ENCODE measurements around the gene SDK1. TPM values are rescaled to one million over a fixed set of nuclear protein-coding genes. Genes with fewer than 3 reads are reported as not detected.

Gene SDK1
- polyA plus RNA-seq, 1 donor from 2014 or later: not detected

DNA sequence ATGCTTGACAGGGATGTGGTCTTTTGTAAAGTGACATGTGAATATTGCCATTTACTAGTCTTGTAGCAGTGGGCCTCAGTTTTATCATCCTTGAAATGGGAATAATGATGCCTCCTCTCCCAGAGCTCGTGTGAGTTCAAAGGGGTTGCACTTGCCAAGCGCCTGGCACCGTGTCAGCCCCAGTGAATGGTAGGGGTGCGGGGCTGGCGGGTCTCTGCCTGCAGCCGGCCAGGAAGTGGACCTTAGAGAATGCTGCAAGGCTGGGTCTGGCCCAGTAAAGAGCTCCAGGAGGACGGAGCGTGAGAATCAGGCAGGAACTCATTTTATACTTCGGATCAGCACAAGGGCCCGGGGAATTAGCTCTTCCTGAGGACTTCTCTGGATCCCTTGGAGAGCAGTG lies 856.6 kb downstream of the SDK1 start:
- H3K4me3 Mint-ChIP-seq: no peak overlapping the region
- H3K4me1 Mint-ChIP-seq: no peaks in the 10 kb centered on the region
- no peak overlapping the region for H3K27ac Mint-ChIP-seq
- peaks cover 2% of the 10 kb centered on the region for H3K27me3 Mint-ChIP-seq
- no peaks in the 10 kb centered on the region for H3K36me3 Mint-ChIP-seq
- peaks cover 0 to 5% (median 5%) of the 10 kb centered on the region in 3 donors for H3K9me3 Mint-ChIP-seq

DNA sequence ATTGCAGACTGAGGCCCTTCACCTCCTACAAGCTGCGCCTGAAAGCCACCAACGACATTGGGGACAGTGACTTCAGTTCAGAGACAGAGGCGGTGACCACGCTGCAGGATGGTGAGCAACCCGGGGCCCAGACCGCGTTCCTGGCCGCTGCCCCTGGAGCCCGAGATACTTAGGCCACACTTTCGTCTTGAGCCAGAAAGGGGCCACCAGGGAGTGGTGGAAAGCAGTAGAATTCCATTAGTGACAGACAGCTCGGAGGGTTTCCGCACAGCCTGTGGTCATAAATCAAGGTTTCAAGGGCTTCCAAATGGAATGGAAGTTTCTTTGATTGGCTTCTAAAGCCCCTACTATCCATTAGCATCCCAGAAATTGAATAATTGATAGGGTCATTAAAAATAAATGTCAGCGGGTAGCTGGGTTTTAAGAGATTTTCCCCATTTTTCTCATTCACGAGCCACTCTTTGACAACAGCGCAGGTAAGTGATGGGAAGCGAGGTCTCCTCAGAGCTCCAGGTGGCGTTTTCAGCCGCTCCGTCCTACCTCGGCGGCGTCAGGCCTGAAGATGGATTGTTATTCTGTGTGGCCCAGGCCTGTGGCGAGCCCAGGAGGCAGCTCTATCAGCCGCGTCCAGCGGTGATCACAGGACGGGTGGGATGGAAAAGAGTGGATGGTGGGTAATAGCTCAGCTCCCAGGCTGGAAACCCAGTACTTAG lies 857.5 kb downstream of the SDK1 start:
- no peak overlapping the region for H3K27ac Mint-ChIP-seq

DNA sequence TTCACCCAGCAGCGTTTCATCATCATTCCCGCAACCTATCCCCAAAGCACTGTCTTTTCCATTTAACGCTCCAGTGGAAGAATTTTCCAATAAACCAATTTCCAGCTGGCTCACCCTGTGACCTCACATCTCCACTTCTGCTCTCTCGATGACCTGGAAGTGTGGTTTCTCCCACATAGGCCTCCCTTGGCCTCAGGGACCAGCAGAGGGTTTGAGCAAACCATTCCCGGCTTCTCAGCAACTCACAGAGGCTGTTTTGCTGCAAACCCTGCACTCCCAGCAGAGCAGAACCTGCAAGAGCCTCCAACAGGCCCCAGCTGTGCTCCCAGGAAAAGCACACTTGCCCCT lies 858.1 kb downstream of the SDK1 start:
- H3K27ac Mint-ChIP-seq: no peak overlapping the region
- no peaks in the 10 kb centered on the region for H3K27me3 Mint-ChIP-seq
- H3K4me1 Mint-ChIP-seq: no peaks in the 10 kb centered on the region
- H3K36me3 Mint-ChIP-seq: no peaks in the 10 kb centered on the region
- no peak overlapping the region for H3K4me3 Mint-ChIP-seq
- peaks cover 0 to 5% (median 5%) of the 10 kb centered on the region in 3 donors for H3K9me3 Mint-ChIP-seq

More for the DNA sequence above, 857.5 kb downstream of the SDK1 start:
- H3K4me1 Mint-ChIP-seq: no peaks in the 10 kb centered on the region
- no peaks in the 10 kb centered on the region for H3K27me3 Mint-ChIP-seq
- peaks cover 0 to 5% (median 5%) of the 10 kb centered on the region in 3 donors for H3K9me3 Mint-ChIP-seq
- H3K36me3 Mint-ChIP-seq: no peaks in the 10 kb centered on the region
- no peak overlapping the region for H3K4me3 Mint-ChIP-seq

DNA sequence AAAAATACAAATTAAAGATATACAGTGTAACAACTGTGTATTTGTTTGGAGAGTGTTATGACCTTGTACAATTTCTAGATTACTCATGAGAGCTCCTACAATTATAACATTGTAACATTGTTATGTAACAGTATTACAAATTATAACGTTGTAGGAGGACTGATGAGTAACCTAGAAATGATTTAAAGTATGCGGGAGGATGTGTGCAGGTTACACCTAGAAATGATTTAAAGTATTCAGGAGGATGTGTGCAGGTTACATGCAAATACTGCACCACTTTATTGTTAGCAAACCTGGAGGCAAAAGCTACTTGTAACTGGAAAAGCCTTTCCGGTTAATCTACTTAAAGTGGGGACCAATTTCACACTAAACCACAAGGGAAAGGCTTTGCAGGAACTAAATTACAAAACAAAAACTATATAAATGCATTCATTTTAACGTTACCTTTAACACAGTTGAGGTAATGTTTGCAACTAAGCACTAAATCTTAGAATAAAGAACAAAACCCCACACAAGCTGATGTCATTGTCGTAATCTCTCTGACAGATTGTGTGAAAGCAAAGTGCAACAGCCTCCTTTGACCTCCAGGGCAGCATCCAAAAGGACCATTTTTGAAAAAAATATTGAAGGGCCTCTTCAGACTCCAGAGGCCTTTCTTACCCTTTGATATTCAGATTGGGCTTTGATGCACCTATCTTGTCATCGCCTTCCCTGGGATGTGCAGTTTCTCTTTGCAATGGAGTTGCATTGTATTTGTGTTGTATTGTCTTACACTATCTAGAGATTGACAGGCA lies 858.9 kb downstream of the SDK1 start:
- Mint-ChIP-seq H3K27ac (no peak overlapping the region), H3K27me3 (no peaks in the 10 kb centered on the region), H3K36me3 (no peaks in the 10 kb centered on the region), H3K9me3 (peaks cover 0 to 5% (median 5%) of the 10 kb centered on the region in 3 donors), H3K4me1 (no peaks in the 10 kb centered on the region), H3K4me3 (no peak overlapping the region)

DNA sequence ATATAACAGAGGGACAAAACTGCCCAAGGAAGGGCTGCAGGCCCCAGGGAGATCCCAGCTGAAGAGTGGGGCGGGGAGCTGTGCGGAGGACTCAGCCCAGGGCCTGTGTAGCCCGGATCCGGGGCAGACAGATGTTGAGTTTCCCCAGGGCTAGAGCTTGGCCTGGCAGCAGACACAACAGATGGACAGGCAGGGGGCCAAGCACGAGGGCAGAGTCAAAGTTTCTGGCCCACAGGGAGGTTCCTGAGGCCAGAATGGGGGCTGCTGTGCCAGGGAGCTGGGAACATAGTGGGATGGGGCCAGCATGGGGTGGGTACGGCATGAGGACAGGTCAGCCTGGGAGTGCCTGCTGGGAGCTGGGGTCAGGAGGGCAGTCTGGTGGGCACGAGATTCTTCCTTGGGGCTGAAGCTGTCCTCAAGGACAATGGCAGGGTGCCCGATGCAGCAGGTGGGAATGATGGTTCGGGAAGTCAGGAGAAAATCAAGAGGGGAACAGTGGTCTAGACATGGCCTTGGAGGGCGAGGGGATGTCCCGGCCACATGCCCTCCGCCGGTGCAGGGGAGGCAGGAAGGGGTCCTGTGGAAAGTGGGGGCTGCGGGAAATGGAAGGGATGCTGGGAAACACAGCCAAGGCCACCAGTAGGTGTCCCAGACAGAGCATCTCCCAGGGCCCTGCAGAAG lies 862.0 kb downstream of the SDK1 start:
- H3K4me1 Mint-ChIP-seq: no peaks in the 10 kb centered on the region
- H3K4me3 Mint-ChIP-seq: no peak overlapping the region
- peaks cover 0 to 5% (median 5%) of the 10 kb centered on the region in 3 donors for H3K9me3 Mint-ChIP-seq
- no peaks in the 10 kb centered on the region for H3K36me3 Mint-ChIP-seq
- no peak overlapping the region for H3K27ac Mint-ChIP-seq
- H3K27me3 Mint-ChIP-seq: no peaks in the 10 kb centered on the region

DNA sequence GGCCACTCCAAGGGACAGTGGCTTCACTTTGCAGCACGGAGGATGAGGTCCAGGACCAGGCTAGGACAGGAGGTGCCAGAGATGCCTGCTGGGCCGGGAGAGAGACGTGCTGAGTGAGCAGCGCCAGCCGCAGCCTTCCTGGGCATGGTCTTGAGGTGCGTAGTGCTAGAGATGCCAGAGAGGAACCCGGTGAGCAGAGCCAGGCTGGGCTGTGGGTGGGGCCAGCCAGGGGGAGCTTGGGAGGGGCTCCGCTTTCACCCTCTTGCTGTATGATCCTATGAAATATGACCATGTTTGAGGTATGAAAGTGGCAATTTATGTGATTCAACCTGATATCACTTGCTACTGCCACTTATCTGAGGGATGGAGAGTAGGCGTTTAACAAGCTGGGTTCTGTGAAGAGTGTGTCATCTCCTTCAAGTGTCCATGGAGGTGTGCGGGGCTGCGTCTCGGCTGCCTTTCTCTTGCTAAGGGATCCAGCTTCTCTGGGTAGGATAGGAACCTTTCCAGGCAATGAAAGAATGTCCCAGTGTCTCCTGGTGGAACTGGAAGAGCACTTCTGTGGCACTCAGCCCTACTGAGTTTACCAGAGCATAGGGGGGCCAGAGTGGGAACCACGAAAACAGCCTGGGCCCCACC lies 862.6 kb downstream of the SDK1 start:
- H3K4me3 Mint-ChIP-seq: peak overlapping the region in 1 of 4 donors; percentile 28
- peaks cover 2% of the 10 kb centered on the region for H3K36me3 Mint-ChIP-seq
- H3K27ac Mint-ChIP-seq: no peak overlapping the region
- peaks cover 0 to 5% (median 5%) of the 10 kb centered on the region in 3 donors for H3K9me3 Mint-ChIP-seq
- H3K4me1 Mint-ChIP-seq: no peaks in the 10 kb centered on the region
- H3K27me3 Mint-ChIP-seq: no peaks in the 10 kb centered on the region

DNA sequence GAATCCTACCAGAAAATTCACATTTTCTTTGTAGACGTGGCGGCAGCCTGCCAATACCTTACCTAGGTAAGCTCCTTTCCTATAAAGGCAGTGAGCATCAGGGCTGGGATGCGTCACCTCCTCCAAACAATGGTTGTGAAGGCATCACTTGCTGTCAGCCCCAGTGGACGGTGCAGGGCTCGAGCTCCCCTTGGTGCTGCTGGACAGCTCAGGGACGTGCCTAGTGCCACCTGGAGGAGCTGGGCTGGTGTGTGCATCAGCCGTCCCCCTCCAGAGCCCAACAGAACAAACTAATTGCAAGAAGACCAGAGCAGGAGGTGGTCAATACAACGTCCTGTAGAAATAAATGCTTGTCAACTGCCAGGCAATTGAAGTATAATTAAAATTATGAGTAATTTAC lies 863.5 kb downstream of the SDK1 start:
- H3K4me3 Mint-ChIP-seq: no peak overlapping the region
- no peaks in the 10 kb centered on the region for H3K27me3 Mint-ChIP-seq
- no peaks in the 10 kb centered on the region for H3K4me1 Mint-ChIP-seq
- H3K9me3 Mint-ChIP-seq: peaks cover 0 to 5% (median 5%) of the 10 kb centered on the region in 3 donors
- H3K27ac Mint-ChIP-seq: no peak overlapping the region
- H3K36me3 Mint-ChIP-seq: peaks cover 2% of the 10 kb centered on the region

DNA sequence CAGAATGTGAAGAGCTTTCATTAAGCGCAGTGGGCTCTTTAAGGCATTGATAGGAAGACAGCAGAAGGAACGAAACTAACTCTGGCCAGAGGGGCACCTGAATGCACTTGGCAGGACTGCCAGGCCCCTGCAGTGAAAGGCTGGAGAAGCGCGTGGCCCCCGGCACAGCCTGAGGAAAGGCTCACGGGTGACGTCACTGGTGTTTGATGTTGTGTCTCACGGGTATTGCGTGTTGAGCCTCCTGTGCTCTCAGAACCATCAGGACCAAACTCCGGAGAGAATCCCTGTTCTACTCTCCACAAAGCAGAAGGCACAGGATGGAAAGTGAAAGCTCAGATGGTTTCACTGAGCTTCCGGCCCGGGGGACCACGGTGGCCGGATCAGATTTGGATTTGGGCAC lies 865.3 kb downstream of the SDK1 start:
- Mint-ChIP-seq H3K27ac (no peak overlapping the region), H3K4me3 (no peak overlapping the region), H3K4me1 (no peaks in the 10 kb centered on the region), H3K27me3 (no peaks in the 10 kb centered on the region), H3K9me3 (peaks cover 0 to 2% (median 0%) of the 10 kb centered on the region in 3 donors), H3K36me3 (peaks cover 2% of the 10 kb centered on the region)

DNA sequence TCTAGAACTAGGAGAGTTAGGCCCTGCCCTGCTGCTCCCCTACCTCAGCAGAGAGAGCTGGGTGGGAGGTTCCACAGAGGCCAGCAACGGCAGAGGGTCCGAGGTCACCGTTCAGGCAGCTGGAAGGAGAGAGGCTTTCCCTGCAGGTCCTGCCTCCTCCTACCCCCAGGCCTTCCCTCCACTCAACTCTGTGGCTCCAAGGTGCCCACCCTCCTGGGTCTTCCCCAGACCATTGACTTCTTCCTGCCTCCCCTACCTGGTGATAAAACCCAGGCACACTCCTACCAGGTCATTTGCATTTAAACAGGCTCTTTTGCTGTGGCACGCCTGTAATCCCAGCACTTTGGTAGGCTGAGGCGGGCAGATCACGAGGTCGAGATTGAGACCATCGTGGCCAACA lies 865.8 kb downstream of the SDK1 start:
- Mint-ChIP-seq H3K27ac (no peak overlapping the region), H3K4me1 (no peaks in the 10 kb centered on the region), H3K36me3 (peaks cover 2% of the 10 kb centered on the region), H3K4me3 (no peak overlapping the region), H3K9me3 (peaks cover 0 to 1% (median 0%) of the 10 kb centered on the region in 3 donors), H3K27me3 (no peaks in the 10 kb centered on the region)

DNA sequence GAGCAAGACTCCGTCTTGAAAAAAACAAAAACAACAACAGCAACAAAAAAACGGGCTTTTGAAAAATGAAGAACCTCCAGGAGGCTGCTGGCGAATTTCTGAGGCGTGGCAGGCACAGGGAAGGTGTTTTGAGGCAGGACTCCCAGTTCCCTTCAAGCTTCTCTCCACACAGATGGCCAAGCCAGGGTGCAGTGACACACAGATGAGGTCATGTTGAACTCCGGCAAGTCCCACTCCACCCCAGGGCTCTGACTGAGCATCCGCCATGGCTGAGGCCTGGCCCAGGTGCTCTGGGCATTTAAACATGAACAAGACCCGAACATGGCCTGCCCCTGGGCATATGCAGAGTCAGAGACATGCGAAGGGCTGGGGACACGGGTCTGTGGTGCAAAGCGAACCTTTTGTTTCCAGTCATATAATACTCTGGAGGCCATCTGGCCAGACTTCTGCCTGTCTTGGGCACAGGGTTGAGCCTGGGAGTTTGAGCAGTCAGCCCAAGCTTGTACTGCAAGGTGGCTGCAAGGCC lies 866.4 kb downstream of the SDK1 start:
- H3K27me3 Mint-ChIP-seq: no peaks in the 10 kb centered on the region
- H3K4me3 Mint-ChIP-seq: no peak overlapping the region
- H3K4me1 Mint-ChIP-seq: no peaks in the 10 kb centered on the region
- peaks cover 2% of the 10 kb centered on the region for H3K36me3 Mint-ChIP-seq
- H3K27ac Mint-ChIP-seq: no peak overlapping the region
- H3K9me3 Mint-ChIP-seq: no peaks in the 10 kb centered on the region

DNA sequence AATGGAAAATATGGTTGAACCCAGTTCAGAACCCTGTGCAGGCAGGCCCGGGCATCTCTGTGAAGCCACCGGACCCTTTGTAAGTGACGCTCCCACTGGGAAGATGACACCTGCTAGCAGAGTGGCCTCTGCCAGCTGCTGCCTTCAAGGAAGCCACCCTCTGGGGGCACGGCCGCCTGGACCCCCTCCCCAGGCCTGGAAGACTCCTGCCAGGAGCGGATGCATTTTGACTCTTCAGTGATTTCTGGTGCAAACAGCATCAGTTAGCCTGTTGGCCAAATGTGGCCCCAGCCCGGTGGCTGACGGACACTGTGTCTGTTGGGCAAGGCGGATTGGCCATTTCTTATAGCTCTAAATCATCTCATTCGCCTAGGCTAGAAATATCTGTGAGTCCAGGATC lies 867.0 kb downstream of the SDK1 start:
- Mint-ChIP-seq H3K9me3 (no peaks in the 10 kb centered on the region), H3K27ac (no peak overlapping the region), H3K27me3 (no peaks in the 10 kb centered on the region), H3K4me3 (peak overlapping the region in 1 of 4 donors; percentile 28), H3K36me3 (peaks cover 2% of the 10 kb centered on the region), H3K4me1 (no peaks in the 10 kb centered on the region)

DNA sequence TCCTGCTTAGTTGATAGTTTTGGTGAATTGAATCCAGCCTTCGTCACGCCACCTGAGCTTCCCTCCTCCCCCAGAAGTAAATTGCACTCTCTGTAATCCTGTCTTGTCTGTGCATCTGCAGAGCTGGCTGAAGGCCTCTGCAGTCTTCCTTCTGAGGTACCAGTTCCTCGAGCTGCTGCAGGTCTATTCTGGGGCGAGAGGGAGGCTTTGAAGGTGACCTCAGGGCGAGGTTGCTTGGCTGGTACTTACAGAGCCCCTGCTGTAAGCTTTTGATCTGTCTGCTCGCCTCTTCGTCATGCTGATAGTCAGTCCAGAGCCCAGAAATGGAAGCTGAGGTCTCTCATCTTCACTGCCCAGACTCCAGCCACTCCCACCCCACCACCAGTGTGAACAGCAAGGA lies 867.5 kb downstream of the SDK1 start:
- Mint-ChIP-seq H3K4me1 (no peaks in the 10 kb centered on the region), H3K9me3 (no peaks in the 10 kb centered on the region), H3K36me3 (peaks cover 2% of the 10 kb centered on the region), H3K27me3 (no peaks in the 10 kb centered on the region), H3K4me3 (no peak overlapping the region), H3K27ac (no peak overlapping the region)

DNA sequence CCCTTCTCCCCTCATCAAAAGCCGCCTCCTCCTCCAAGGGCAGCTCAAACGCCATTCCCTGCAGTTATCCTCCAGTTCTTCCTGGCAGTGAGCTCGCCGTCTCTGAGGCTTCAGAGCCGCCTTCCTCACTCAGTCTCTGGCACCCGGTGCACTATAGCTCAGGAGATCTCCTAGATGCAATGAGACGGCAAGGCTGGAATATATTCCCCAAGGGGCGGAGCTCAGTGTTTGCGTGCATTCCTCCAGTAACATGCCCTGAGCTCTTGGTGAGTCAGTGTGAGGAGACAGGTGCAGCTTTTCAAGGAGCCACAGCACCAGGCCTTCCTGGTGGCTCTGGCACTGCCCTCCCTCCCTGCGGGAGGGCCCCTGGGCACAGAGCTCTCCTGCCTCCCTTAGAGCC lies 868.4 kb downstream of the SDK1 start:
- no peaks in the 10 kb centered on the region for H3K4me1 Mint-ChIP-seq
- H3K36me3 Mint-ChIP-seq: peaks cover 2% of the 10 kb centered on the region
- H3K9me3 Mint-ChIP-seq: no peaks in the 10 kb centered on the region
- H3K4me3 Mint-ChIP-seq: no peak overlapping the region
- H3K27me3 Mint-ChIP-seq: no peaks in the 10 kb centered on the region
- no peak overlapping the region for H3K27ac Mint-ChIP-seq

DNA sequence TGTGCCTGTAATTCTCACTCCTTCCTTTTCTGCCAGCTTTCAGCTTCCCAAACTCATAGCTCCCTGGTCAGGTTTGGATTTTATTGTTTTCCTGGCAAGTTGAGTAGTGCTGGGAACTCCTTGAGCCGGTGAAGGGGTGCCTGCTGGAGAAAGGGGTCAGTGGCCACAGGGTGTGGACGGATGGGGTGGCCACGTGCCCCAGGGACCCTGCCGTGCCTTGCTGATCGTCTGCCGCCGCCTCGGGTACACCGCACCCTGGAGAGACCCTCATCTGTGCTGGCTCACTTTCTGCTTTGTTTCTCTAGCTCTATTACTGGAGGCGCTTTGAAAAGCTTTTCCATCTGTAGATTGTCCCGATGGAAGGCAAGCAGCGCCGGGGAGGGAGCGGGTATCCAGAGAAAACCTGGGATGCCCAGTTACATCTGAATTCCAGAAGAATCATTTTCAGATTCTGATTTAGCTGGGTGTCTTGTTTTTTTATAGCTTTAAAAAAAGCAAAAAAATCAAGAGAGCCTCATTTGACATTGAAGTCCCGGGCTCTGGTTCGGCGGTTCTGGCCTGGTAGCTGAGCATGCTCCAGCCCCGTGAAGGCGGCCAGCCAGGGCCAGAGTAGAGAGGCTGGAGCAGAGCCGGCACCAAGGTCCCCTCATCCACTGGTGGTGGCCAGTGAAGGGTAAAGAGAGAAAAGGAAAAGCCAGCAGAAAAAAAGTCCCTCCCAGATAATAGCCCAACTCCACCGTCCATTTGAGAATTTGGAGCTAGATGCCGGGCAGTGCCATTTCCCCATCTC lies 870.1 kb downstream of the SDK1 start:
- H3K4me1 Mint-ChIP-seq: no peaks in the 10 kb centered on the region
- no peak overlapping the region for H3K27ac Mint-ChIP-seq
- H3K4me3 Mint-ChIP-seq: no peak overlapping the region
- H3K9me3 Mint-ChIP-seq: no peaks in the 10 kb centered on the region
- peaks cover 2% of the 10 kb centered on the region for H3K36me3 Mint-ChIP-seq
- no peaks in the 10 kb centered on the region for H3K27me3 Mint-ChIP-seq
